Measurements from ENCODE around the gene MYO10.

The MYO10 gene

GRCh38 chr5:16943846-16944678 is 8.0 kb upstream of the MYO10 start:
- no peak for DNase-seq

GRCh38 chr5:16937503-16938161 is 1.5 kb upstream of the MYO10 start:
- peak; percentile 18 for DNase-seq

- no peak for DNase-seq
Observed at GRCh38 chr5:16936989-16937438, 926 bp upstream of the MYO10 start.

GRCh38 chr5:16935231-16936149 is 598 bp downstream of the MYO10 start:
- DNase-seq, result peak; percentile 48

GRCh38 chr5:16934677-16935153 is 1.4 kb downstream of the MYO10 start:
- no peak for DNase-seq

- DNase-seq, result peak; percentile 75
Observed at GRCh38 chr5:16934123-16934522, 2.0 kb downstream of the MYO10 start.

GRCh38 chr5:16933337-16933736 is 2.8 kb downstream of the MYO10 start:
- no peak for DNase-seq

- DNase-seq, result no peak
Observed at GRCh38 chr5:16932401-16932800, 3.7 kb downstream of the MYO10 start.

- no peak for DNase-seq
Observed at GRCh38 chr5:16931334-16932110, 4.6 kb downstream of the MYO10 start.

- no peak for DNase-seq
Observed at GRCh38 chr5:16930496-16930895, 5.6 kb downstream of the MYO10 start.

GRCh38 chr5:16929831-16930230 is 6.3 kb downstream of the MYO10 start:
- DNase-seq, result no peak

GRCh38 chr5:16929347-16929746 is 6.7 kb downstream of the MYO10 start:
- DNase-seq, result no peak

GRCh38 chr5:16927613-16928012 is 8.5 kb downstream of the MYO10 start:
- DNase-seq, result no peak

GRCh38 chr5:16926417-16926816 is 9.7 kb downstream of the MYO10 start:
- no peak for DNase-seq

GRCh38 chr5:16924206-16924605 is 11.9 kb downstream of the MYO10 start:
- no peak for DNase-seq

- DNase-seq, result no peak
Observed at GRCh38 chr5:16922430-16922829, 13.7 kb downstream of the MYO10 start.

- DNase-seq, result no peak
Observed at GRCh38 chr5:16921211-16921610, 14.9 kb downstream of the MYO10 start.

- no peak for DNase-seq
Observed at GRCh38 chr5:16920109-16920816, 15.8 kb downstream of the MYO10 start.

- DNase-seq, result no peak
Observed at GRCh38 chr5:16918891-16919671, 17.0 kb downstream of the MYO10 start.

GRCh38 chr5:16918156-16918555 is 17.9 kb downstream of the MYO10 start:
- DNase-seq, result no peak
